Esophagus (tissue), 2 donors: ENCODE results near the gene SPRED1. TPM values are rescaled to one million over a fixed set of nuclear protein-coding genes. Genes with fewer than 3 reads are reported as not detected.

Experiments used
- H3K27ac ChIP-seq, 2 donors: one replicate each; pipeline ENCODE4 v1.5.1; 2013; ENCODE audit warnings: low read depth in 2 of 2, mild to moderate bottlenecking in 2 of 2, inconsistent platforms in 1 of 2, low read length in 1 of 2, moderate library complexity in 1 of 2
- H3K27me3 ChIP-seq, 2 donors: one replicate each; pipeline ENCODE4 v1.6.1; 2013; ENCODE audit warnings: low read length in 2 of 2, control low read depth in 1 of 2, mild to moderate bottlenecking in 1 of 2; ENCODE audit not compliant: insufficient read depth in 2 of 2, control insufficient read depth in 1 of 2
- H3K36me3 ChIP-seq, 2 donors: one replicate each; pipeline ENCODE4 v1.6.1; 2013; ENCODE audit warnings: low read length in 1 of 2; ENCODE audit not compliant: control insufficient read depth in 2 of 2, insufficient read depth in 2 of 2
- H3K4me1 ChIP-seq, 2 donors: one replicate each; pipeline ENCODE4 v1.6.1; 2013; ENCODE audit warnings: low read length in 1 of 2; ENCODE audit not compliant: control insufficient read depth in 2 of 2, insufficient read depth in 2 of 2
- H3K4me3 ChIP-seq, 2 donors: one replicate each; pipeline ENCODE4 v1.5.1; 2013; ENCODE audit warnings: low read length in 2 of 2, mild to moderate bottlenecking in 2 of 2, low read depth in 1 of 2, moderate library complexity in 1 of 2
- H3K9me3 ChIP-seq, 2 donors: one replicate each; pipeline ENCODE4 v1.6.1; 2013; ENCODE audit warnings: mild to moderate bottlenecking in 2 of 2, low read depth in 1 of 2, low read length in 1 of 2, moderate library complexity in 1 of 2; ENCODE audit not compliant: control insufficient read depth in 2 of 2, insufficient read depth in 1 of 2
- WGBS, 2 donors: extraction: QIAGEN DNeasy Blood & Tissue Kit; methylation state at CpG; one replicate each; pipeline ENCODE4 v1.1.7; 2013; 5-methylcytosine and 5-hydroxymethylcytosine counted together
- polyA plus RNA-seq, 2 donors: library from polyadenylated mRNA; stranded (reverse); fragments of 200-250 nt; gene quantifications; one replicate each; pipeline ENCODE4 v1.2.3, GENCODE V29; 2013
- donor health status: healthy with polysubstance abuse.
- donor health status: Bipolar disorder and iron deficiency.

SPRED1 gene
- polyA plus RNA-seq, 2 donors, result 1.7 to 2.3 TPM

DNA sequence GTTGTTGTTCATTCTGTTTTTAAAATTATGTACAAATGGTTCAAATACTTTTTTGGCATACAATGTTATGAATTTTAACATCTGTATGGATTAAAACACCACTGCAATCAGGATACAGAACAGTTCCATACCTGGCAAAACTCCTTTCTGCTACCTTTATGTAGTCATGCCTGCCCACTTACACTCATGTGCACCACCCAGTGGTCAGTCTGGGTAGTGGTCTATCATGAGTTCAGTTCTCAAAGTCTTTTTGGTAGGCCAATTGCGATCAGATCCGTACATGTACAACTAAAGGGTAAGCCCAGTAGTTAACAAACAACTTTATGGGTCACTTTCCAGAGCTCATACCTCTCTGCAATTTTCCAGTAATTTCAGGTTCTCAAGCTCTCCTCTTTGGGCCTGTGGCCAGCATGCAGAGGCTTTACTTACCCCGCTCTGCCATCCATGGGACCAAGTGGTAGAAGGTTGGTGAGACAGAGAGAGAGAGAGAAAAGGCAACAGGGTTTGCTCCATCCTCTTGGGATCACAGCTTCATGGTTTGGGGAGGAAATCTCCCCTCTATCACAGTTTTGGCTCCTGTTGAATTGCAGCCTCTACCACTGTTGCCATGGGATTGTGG is 137.4 kb downstream of the SPRED1 start:
- H3K4me1 ChIP-seq, result no peaks in the 10 kb centered on the region
- no peak overlapping the region for H3K27ac ChIP-seq
- H3K36me3 ChIP-seq, result no peaks in the 10 kb centered on the region
- no peak overlapping the region for H3K4me3 ChIP-seq
- 66 to 67% methylated on average over 3 of the region's 3 CpGs for WGBS, 2 donors
- H3K27me3 ChIP-seq, result no peaks in the 10 kb centered on the region
- H3K9me3 ChIP-seq, result no peaks in the 10 kb centered on the region

DNA sequence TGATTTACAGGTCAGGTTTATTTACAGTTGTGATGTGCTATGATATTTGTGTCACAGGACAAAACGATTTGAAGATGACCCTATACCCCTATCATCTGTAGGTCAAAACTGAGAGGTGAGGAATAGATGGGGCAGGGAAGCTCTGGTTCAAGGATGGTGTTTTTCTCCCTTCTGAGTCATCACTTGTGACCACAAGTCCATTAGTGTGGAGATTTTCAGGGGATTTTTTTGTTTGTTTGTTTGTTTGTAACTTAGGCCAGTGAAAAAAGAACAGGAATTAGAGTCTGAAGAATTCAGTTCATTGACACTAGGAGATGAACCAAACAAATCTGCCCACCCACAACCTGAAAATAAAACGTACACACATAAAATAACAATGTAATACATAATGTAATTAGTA is 138.6 kb downstream of the SPRED1 start:
- H3K9me3 ChIP-seq, result no peaks in the 10 kb centered on the region
- no peaks in the 10 kb centered on the region for H3K36me3 ChIP-seq
- 48 to 73% methylated on average over 2 of the region's 2 CpGs for WGBS, 2 donors
- no peaks in the 10 kb centered on the region for H3K4me1 ChIP-seq
- H3K27me3 ChIP-seq, result no peaks in the 10 kb centered on the region
- no peak overlapping the region for H3K4me3 ChIP-seq
- no peak overlapping the region for H3K27ac ChIP-seq

DNA sequence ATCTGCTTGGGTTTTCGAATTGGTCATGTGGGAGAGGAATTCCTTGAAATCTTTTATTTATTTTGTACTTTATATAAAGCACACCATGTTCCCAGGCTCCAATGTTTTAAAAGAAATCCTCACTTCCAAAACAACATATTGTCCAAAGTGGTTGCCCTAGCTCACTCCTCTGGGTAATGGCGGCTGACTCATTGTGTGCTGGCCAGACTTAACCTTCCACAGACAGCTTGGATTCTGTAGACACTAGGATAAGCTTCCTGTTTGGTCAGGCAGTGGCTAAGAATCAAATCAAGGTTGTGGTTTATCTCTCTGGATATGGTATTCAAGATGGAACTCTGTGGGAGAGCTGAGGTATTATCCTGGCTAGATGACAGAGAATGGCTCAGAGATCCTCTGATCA is 145.5 kb downstream of the SPRED1 start:
- H3K27ac ChIP-seq, result no peak overlapping the region
- no peaks in the 10 kb centered on the region for H3K27me3 ChIP-seq
- no peaks in the 10 kb centered on the region for H3K36me3 ChIP-seq
- H3K9me3 ChIP-seq, result no peaks in the 10 kb centered on the region
- WGBS, 2 donors, result 75% methylated on average over 2 of the region's 2 CpGs
- H3K4me1 ChIP-seq, result no peaks in the 10 kb centered on the region
- no peak overlapping the region for H3K4me3 ChIP-seq

DNA sequence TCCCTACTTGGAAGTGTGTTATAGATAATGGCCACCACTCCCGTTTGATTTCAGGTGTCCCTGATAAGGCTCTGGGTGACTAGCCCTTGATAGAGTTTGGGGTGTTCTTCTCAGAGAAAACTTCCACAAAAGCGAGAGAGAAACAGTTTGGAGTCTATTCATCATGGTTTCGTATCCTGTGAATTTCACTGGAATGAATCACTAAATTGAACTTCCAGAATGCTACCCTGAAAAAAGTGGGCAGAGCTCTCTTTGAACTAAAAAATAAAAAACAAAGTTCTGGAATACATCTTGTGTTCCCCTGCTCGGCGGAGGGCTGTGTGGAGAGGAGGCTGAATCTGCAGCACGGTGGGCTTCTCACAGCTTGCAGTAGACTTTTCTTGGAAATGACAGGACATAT is 148.5 kb downstream of the SPRED1 start:
- no peaks in the 10 kb centered on the region for H3K36me3 ChIP-seq
- H3K27ac ChIP-seq, result no peak overlapping the region
- 79 to 84% methylated on average over 6 of the region's 6 CpGs for WGBS, 2 donors
- H3K27me3 ChIP-seq, result no peaks in the 10 kb centered on the region
- H3K9me3 ChIP-seq, result no peaks in the 10 kb centered on the region
- H3K4me1 ChIP-seq, result no peaks in the 10 kb centered on the region
- no peak overlapping the region for H3K4me3 ChIP-seq

DNA sequence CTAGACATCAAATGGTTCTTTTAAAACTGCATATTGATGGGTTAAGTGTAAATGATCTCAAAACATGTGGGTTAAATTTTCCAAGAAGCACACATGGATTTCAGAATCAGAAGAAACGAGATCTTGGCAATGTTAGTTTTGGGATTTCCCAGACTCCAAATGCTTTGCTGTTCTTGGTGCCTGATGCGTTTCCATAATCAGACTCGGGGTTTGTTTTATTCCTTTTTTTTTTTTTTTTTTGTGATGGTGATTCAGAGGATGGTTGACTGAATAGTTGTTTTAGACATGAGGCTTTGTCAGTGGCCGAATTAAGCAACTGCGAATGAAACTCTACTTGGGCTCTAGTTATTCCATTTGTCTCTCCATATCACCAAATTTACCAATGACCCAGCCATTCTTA is 149.1 kb downstream of the SPRED1 start:
- Histone ChIP-seq H3K36me3 (no peaks in the 10 kb centered on the region), H3K27ac (no peak overlapping the region), H3K27me3 (no peaks in the 10 kb centered on the region), H3K9me3 (no peaks in the 10 kb centered on the region), H3K4me3 (no peak overlapping the region), H3K4me1 (no peaks in the 10 kb centered on the region)
- WGBS, 2 donors, result 70 to 80% methylated on average over 5 of the region's 5 CpGs

DNA sequence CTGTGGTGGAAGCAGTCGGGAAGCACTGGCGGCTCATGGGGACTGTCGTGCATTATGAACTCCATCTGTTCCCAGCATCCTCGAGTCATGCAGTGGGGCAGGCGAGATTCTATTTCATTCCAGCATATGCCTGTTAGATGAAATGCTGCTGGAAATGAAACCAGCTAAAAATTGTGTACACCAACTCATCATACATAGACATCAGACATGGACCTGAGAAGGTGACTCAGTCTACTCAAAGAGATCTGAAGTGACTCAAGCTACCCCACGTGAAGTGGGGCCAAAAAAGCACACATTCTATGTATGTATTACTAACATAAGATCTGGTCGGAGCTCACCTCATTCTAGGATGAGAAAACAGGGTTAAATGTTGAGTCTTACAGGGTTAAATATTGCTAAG is 153.8 kb downstream of the SPRED1 start:
- Histone ChIP-seq H3K4me1 (no peaks in the 10 kb centered on the region), H3K27ac (no peak overlapping the region), H3K4me3 (no peak overlapping the region), H3K9me3 (no peaks in the 10 kb centered on the region), H3K27me3 (no peaks in the 10 kb centered on the region), H3K36me3 (no peaks in the 10 kb centered on the region)
- whole genome bisulfite sequencing, 2 donors, result 62 to 74% methylated on average over 7 of the region's 7 CpGs

Other genes with a start within 250 kb of the SPRED1 start
- gene FAM98B, start 201.3 kb downstream of the SPRED1 start, polyA plus RNA-seq, result 1 to 10 TPM; 3.9 to 7.9 TPM